AG04450 (cell line): ENCODE data around the gene CCNYL1. TPM values are rescaled to one million over a fixed set of nuclear protein-coding genes. Genes with fewer than 3 reads are reported as not detected.
"Not testable (repeated sequence)": the region's sequence is repeated elsewhere in the genome, so short reads cannot be mapped to it uniquely, and the experiment has no call there.

Source experiments
- CTCF ChIA-PET: fragments of 300-600, 350-600 bp; formaldehyde crosslinking; extraction: SDS; loops from one replicate; lab custom pipeline; 2022; ENCODE audit warnings: antibody characterized with exemption, inconsistent platforms; lab: Charles Lee
- POLR2A ChIA-PET: fragments of 350-600 bp; formaldehyde crosslinking; extraction: SDS; loops from one replicate; lab custom pipeline; 2021; ENCODE audit warnings: antibody characterized with exemption, inconsistent platforms; lab: Yijun Ruan, JAX
- DNase-seq: peaks from one replicate; pipeline ENCODE4 v3.0.0-alpha.2; 2011; ENCODE audit warnings: low read depth, low spot score
- H3K27ac ChIP-seq: one replicate; pipeline ENCODE4 v1.5.1; 2012; ENCODE audit warnings: low read depth, low read length, control low read depth
- H3K27me3 ChIP-seq: one replicate; pipeline ENCODE4 v1.6.0; 2012; ENCODE audit warnings: low read length; ENCODE audit not compliant: control insufficient read depth, insufficient read depth
- H3K4me3 ChIP-seq: 2 replicates; pipeline ENCODE4 v1.5.1; 2011; ENCODE audit warnings: mild to moderate bottlenecking, low read depth, low read length, control low read depth
- H3K9me3 ChIP-seq: 2 replicates; pipeline ENCODE4 v1.5.1; 2012; ENCODE audit warnings: low read length; ENCODE audit not compliant: control insufficient read depth, insufficient read depth
- CTCF ChIP-seq: IDR thresholded peaks from 2 replicates; pipeline ENCODE4 v1.5.1; 2011; ENCODE audit warnings: low read depth, low read length, control low read depth, inconsistent platforms
- polyA plus RNA-seq: library from polyadenylated mRNA; depleted of rRNA; stranded (reverse); fragments of >200 nt; gene quantifications from 2 replicates; pipeline ENCODE4 v1.2.3, GENCODE V29; 2011

Gene CCNYL1
- polyA plus RNA-seq, 1 experiment, result 20.5 TPM

GRCh38 chr2:207754498-207755383 lies 43.3 kb downstream of the CCNYL1 start:
- no peak overlapping the region for H3K4me3 ChIP-seq
- TF ChIP-seq CTCF, result no peak
- no peak overlapping the region for H3K27ac ChIP-seq
- DNase-seq, result no peak
- POLR2A ChIA-PET, result no interaction called here
- no peaks in the 10 kb centered on the region for H3K27me3 ChIP-seq
- no peaks in the 10 kb centered on the region for H3K9me3 ChIP-seq
- CTCF ChIA-PET, result interaction anchor here (0.7 to 1.9 kb wide), 3 partner anchors 9 to 286 kb away, joined by 4 to 11 read pairs (median 5); no protein-coding TSS in a partner anchor

DNA sequence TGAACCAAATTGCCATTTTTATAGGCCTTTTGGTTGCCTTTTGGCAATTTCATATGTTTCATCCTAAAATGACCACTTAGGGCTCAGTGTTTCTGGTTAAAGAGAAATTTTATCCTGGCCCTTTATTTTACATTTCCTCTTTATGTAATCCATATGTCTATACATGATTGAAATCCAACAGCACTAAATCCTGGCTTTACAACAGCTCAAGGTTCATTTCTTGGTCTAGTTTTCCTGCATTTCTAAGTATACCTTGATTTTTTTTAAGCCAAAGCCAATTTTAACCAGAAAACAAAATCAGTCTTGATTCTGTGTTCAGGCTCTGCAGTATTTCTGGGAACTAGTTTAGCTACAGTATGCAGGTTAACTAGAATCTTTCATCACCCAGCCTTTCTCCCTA lies 46.6 kb downstream of the CCNYL1 start:
- TF ChIP-seq CTCF, result no peak
- H3K27me3 ChIP-seq, result no peaks in the 10 kb centered on the region
- no peaks in the 10 kb centered on the region for H3K9me3 ChIP-seq
- DNase-seq, result no peak
- ChIA-PET POLR2A (no interaction called here), CTCF (interaction anchor here (0.6 to 3.0 kb wide), 4 partner anchors 11 to 314 kb away, joined by 3 to 12 read pairs (median 4); no protein-coding TSS in a partner anchor)
- H3K4me3 ChIP-seq, result no peak overlapping the region
- no peak overlapping the region for H3K27ac ChIP-seq

- CTCF ChIA-PET, result no interaction called here
- no peaks in the 10 kb centered on the region for H3K27me3 ChIP-seq
- no peak for DNase-seq
- no peak overlapping the region for H3K4me3 ChIP-seq
- POLR2A ChIA-PET, result no interaction called here
- no peaks in the 10 kb centered on the region for H3K9me3 ChIP-seq
- no peak overlapping the region for H3K27ac ChIP-seq
- no peak for TF ChIP-seq CTCF
These were observed 48.5 kb downstream of the CCNYL1 start for GRCh38 chr2:207759890-207760289.

- TF ChIP-seq CTCF, result no peak
- Histone ChIP-seq H3K27me3 (no peaks in the 10 kb centered on the region), H3K4me3 (no peak overlapping the region), H3K27ac (no peak overlapping the region), H3K9me3 (no peaks in the 10 kb centered on the region)
- no peak for DNase-seq
- ChIA-PET CTCF (interaction anchor here (1.3 to 1.9 kb wide), 3 partner anchors 9 to 311 kb away, joined by 3 to 7 read pairs (median 5); partner anchors contain the start of gene FZD5), POLR2A (no interaction called here)
These were observed 49.0 kb downstream of the CCNYL1 start for GRCh38 chr2:207760453-207760852.

DNA sequence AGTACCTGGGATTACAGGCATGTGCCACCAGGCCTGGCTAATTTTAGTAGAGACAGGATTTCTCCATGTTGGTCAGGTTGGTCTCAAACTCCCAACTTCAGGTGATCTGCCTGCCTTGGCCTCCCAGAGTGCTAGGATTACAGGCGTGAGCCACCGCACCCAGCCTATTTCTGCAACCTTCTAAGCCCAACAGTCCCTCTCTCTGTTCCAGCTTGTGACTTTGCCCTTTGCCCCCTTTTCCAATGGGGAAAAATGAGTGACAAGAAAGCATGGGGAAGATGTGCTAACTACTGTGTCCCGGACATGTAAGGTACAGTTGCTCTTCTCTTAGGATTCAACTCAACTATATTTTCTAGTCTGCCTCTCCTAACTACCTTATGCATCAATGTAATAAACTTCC lies 50.0 kb downstream of the CCNYL1 start:
- POLR2A ChIA-PET, H3K27ac ChIP-seq, H3K9me3 ChIP-seq, DNase-seq, H3K4me3 ChIP-seq, H3K27me3 ChIP-seq: not testable (repeated sequence)
- CTCF ChIA-PET, result interaction anchor here (1.3 to 1.9 kb wide), 3 partner anchors 8 to 310 kb away, joined by 3 to 7 read pairs (median 5); partner anchors contain the start of gene FZD5
